NCI-H1694 (cell line): Measurements from ENCODE around the gene PAK3.

Source experiments
- DNase-seq: peaks from one replicate; lab custom pipeline; 2025; lab: John Stamatoyannopoulos, UW

The PAK3 gene

DNA sequence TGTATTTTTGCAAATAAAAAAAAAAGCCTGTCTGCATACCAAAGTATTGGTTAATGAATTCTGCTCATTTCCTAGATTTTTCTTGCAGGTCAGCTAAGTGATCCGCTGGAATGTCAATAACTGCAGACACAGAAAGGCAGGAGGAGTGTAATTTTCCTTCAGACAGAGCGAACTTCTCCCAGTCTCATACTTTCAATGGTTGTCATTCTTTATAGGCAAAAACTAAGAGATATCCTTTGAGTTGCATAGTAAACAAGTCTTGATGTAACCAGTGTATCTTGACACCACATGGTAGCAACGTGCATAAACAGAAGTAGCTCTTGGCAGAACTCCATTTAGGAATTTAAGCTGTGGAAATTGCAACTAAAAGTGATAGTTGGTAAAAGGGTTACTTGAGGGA is 166.1 kb downstream of the PAK3 start:
- DNase-seq, result no peak

DNA sequence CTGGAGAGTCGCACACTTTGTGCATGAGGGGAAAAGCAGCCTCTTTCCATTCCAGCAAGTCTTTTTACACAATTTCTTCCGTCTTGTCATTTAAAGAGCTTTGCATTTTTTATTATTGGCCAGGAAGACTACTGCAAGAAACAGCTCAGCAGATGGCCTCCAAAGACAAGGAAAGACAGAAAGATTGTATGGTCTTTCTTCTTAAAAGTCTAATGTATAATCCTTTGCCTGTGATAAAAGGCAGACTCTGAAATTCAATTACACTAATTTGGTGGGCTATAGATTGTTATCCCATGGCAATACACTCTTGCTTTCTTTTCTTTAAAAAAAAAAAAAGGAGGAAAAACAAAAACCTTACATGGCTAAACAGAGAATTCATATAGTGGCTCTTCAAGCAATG is 168.4 kb downstream of the PAK3 start:
- no peak for DNase-seq

DNA sequence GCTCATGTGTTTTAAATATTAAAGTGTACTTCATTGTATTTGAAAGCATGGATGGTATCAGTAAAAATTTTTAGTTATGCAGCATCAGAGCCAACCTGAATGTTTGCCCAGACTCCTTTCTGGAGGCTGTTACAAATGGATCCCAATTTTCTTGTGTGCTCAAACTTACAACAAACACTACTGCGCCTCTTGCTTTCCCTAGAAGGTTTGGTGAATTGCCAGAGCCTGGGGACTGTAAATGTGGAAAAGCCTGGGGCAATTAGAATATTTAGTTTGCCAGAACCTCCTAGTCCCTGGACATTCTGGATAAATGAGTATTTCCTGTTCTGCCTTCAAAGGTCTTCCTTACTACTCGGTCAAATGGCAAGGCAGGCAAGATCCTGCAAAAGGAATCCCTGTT is 169.5 kb downstream of the PAK3 start:
- DNase-seq, result no peak

DNA sequence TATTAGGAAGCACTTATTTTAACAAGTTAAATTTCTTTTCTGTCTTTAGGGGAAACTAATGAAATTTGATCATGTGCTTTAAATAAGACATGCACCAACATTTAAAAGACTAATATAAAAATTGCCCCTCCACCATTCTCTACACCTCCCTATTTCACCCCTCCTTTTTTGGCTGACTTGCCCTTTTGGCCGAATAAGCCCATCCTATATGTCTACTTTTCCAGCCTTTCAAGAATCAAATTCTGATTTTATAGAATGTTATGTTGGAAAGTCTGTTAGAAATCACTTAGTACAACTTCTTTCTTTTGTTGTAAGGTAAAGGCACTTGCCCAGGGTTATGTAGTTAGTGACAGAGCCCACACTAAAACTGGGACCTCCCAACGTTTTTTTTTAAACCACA is 172.5 kb downstream of the PAK3 start:
- DNase-seq, result no peak

GRCh38 chrX:111270339-111270738 is 174.3 kb downstream of the PAK3 start, which contains the start of gene CAPN6:
Gene CAPN6 (minus strand): TSS chrX:111270483. CDS start chrX:111263936, 6,547 bp downstream.
- DNase-seq, result no peak
